Osteocyte (in vitro differentiated cells): ENCODE results near the gene C1orf35. TPM values are rescaled to one million over a fixed set of nuclear protein-coding genes. Genes with fewer than 3 reads are reported as not detected.

Experiments
- DNase-seq: peaks from one replicate; pipeline ENCODE4 v3.0.0; 2021; ENCODE audit warnings: mixed read lengths; ENCODE audit not compliant: unreplicated experiment; ENCODE audit errors: extremely low spot score
- H3K27ac Mint-ChIP-seq: one replicate; pipeline ENCODE4 v1.8.0; 2021; ENCODE audit warnings: mild to moderate bottlenecking, mixed read lengths; ENCODE audit not compliant: unreplicated experiment
- H3K27me3 Mint-ChIP-seq: one replicate; pipeline ENCODE4 v1.8.0; 2021; ENCODE audit warnings: mixed read lengths; ENCODE audit not compliant: unreplicated experiment
- H3K36me3 Mint-ChIP-seq: one replicate; pipeline ENCODE4 v1.8.0; 2021; ENCODE audit warnings: mixed read lengths; ENCODE audit not compliant: unreplicated experiment
- H3K4me1 Mint-ChIP-seq: one replicate; pipeline ENCODE4 v1.8.0; 2021; ENCODE audit warnings: mixed read lengths; ENCODE audit not compliant: unreplicated experiment
- H3K4me3 Mint-ChIP-seq: one replicate; pipeline ENCODE4 v1.8.0; 2021; ENCODE audit warnings: mild to moderate bottlenecking, moderate library complexity, mixed read lengths; ENCODE audit not compliant: unreplicated experiment
- H3K9me3 Mint-ChIP-seq: one replicate; pipeline ENCODE4 v1.8.0; 2021; ENCODE audit warnings: mixed read lengths; ENCODE audit not compliant: unreplicated experiment
- CTCF ChIP-seq: fragments of 200-600 bp; sonication (generic); IDR thresholded peaks from 2 replicates; pipeline ENCODE4 v1.5.0; 2021; ENCODE audit warnings: antibody characterized with exemption, mild to moderate bottlenecking, moderate library complexity
- microRNA-seq: library from miRNA; unstranded; fragments of <30 nt; microRNA quantifications from one replicate; pipeline ENCODE4 v1.1.0, GENCODE V29; 2020; ENCODE audit not compliant: unreplicated experiment
- total RNA-seq: library from RNA; stranded (reverse); gene quantifications from 2 replicates; pipeline ENCODE4 v1.2.1, GENCODE V29; 2021

C1orf35 gene
- total RNA-seq, 1 donor from 2014 or later: 13.6 TPM

DNA sequence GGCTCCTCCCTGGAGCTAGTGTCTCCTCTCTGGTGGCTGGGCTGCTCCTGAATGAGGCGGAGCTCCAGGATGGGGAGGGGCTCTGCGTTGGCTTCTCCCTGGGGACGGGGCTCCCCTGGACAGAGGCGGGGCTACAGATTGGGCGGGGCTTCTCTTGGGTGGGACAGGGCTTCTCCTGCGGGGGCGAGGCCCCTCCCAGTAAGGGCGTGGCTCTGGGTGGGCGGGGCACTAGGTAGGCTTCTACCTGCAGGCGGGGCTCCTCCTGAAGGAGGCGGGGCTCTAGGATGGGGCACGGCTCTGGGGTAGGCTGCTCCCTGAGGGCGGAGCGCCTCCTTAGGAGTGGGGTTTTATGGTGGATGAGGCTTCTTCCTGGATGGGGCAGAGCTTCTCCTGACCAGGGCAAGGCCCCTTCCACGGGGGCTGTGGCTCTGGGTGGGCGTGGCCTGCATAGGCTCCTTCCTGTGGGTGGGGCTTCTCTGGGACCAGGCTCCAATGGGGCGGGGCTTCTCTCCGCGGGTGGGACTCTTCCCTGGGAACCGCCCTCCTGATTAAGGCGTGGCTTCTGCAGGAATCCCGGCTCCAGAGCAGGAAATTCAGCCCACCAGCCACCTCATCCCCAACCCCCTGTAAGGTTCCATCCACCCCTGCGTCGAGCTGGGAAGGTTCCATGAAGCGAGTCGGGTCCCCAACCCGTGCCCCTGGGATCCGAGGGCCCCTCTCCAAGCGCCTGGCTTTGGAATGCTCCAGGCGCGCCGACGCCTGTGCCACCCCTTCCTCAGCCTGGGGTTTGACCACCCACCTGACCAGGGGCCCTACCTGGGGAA, 43.3 kb downstream of the C1orf35 start:
- Mint-ChIP-seq H3K27me3 (peaks cover 50% of the 10 kb centered on the region), H3K36me3 (no peaks in the 10 kb centered on the region), H3K4me3 (no peak overlapping the region), H3K9me3 (no peaks in the 10 kb centered on the region), H3K4me1 (peaks cover 3% of the 10 kb centered on the region), H3K27ac (no peak overlapping the region)
- no peak for TF ChIP-seq CTCF
- DNase-seq: no peak

DNA sequence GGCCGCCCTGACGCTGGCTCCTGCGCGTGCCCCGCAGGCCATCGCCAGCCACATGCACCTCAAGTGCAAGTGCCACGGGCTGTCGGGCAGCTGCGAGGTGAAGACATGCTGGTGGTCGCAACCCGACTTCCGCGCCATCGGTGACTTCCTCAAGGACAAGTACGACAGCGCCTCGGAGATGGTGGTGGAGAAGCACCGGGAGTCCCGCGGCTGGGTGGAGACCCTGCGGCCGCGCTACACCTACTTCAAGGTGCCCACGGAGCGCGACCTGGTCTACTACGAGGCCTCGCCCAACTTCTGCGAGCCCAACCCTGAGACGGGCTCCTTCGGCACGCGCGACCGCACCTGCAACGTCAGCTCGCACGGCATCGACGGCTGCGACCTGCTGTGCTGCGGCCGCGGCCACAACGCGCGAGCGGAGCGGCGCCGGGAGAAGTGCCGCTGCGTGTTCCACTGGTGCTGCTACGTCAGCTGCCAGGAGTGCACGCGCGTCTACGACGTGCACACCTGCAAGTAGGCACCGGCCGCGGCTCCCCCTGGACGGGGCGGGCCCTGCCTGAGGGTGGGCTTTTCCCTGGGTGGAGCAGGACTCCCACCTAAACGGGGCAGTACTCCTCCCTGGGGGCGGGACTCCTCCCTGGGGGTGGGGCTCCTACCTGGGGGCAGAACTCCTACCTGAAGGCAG, 44.0 kb downstream of the C1orf35 start:
- H3K4me1 Mint-ChIP-seq: peaks cover 3% of the 10 kb centered on the region
- no peak overlapping the region for H3K4me3 Mint-ChIP-seq
- no peak overlapping the region for H3K27ac Mint-ChIP-seq
- no peak for TF ChIP-seq CTCF
- H3K27me3 Mint-ChIP-seq: peaks cover 50% of the 10 kb centered on the region
- no peaks in the 10 kb centered on the region for H3K36me3 Mint-ChIP-seq
- no peaks in the 10 kb centered on the region for H3K9me3 Mint-ChIP-seq
- no peak for DNase-seq

- TF ChIP-seq CTCF: no peak
- peaks cover 3% of the 10 kb centered on the region for H3K4me1 Mint-ChIP-seq
- no peak for DNase-seq
- peaks cover 57% of the 10 kb centered on the region for H3K27me3 Mint-ChIP-seq
- H3K36me3 Mint-ChIP-seq: no peaks in the 10 kb centered on the region
- no peaks in the 10 kb centered on the region for H3K9me3 Mint-ChIP-seq
- no peak overlapping the region for H3K4me3 Mint-ChIP-seq
- no peak overlapping the region for H3K27ac Mint-ChIP-seq
Observed at GRCh38 chr1:228058172-228058948, 44.8 kb downstream of the C1orf35 start.

Small RNA genes lying within 50 kb of the gene (microRNA-seq; reads per million reads assigned to microRNA genes)
- not detected for gene MIR3620

Other genes with a start within 250 kb of the C1orf35 start
- 4.8 and 4.9 TPM in 2 replicates for gene WNT9A, start 155.4 kb downstream of the C1orf35 start, total RNA-seq
- not detected in 2 replicates for gene WNT3A, start 96.3 kb downstream of the C1orf35 start, total RNA-seq
- gene ARF1, start 20.6 kb downstream of the C1orf35 start, total RNA-seq: 305 and 306 TPM in 2 replicates
- gene MRPL55, start 6.0 kb upstream of the C1orf35 start, total RNA-seq: 46.1 and 47.4 TPM in 2 replicates
- gene GUK1, start 37.0 kb upstream of the C1orf35 start, total RNA-seq: 150 and 166 TPM in 2 replicates
- 1.6 TPM in 2 replicates for gene GJC2, start 46.6 kb upstream of the C1orf35 start, total RNA-seq
- 8.1 TPM in 2 replicates for gene IBA57, start 62.5 kb upstream of the C1orf35 start, total RNA-seq
- gene OBSCN, start 104.7 kb upstream of the C1orf35 start, total RNA-seq: 15.2 and 16.1 TPM in 2 replicates